Right atrium auricular region (tissue), 2 donors: Measurements from ENCODE around the gene MBTPS1. TPM values are rescaled to one million over a fixed set of nuclear protein-coding genes. Genes with fewer than 3 reads are reported as not detected.

Experiments used
- DNase-seq: peaks from one replicate; pipeline ENCODE4 v3.0.0-alpha.2; 2019; ENCODE audit warnings: low spot score
- H3K27ac ChIP-seq, 2 donors: fragments of 200-600 bp; sonication (generic); 1 replicate in 1 of 2; 2 replicates in 1 of 2; pipeline ENCODE4 v1.5.1; 2016 to 2019
- H3K27me3 ChIP-seq, 2 donors: fragments of 200-600 bp; sonication (generic); one replicate each; pipeline versions ENCODE4 v1.5.1 to v1.6.0; 2017 to 2019
- H3K36me3 ChIP-seq: fragments of 200-600 bp; sonication (generic); one replicate; pipeline ENCODE4 v1.5.1; 2016
- H3K4me1 ChIP-seq, 2 donors: fragments of 200-600 bp; sonication (generic); one replicate each; pipeline versions ENCODE4 v1.5.1 to v1.6.0; 2017 to 2019
- H3K4me3 ChIP-seq, 2 donors: fragments of 200-600 bp; sonication (generic); 1 replicate in 1 of 2; 2 replicates in 1 of 2; pipeline ENCODE4 v1.5.1; 2017 to 2019; ENCODE audit warnings: mild to moderate bottlenecking in 1 of 2, moderate library complexity in 1 of 2
- H3K9me3 ChIP-seq, 2 donors: fragments of 200-600 bp; sonication (generic); one replicate each; pipeline ENCODE4 v1.5.1; 2019
- CTCF ChIP-seq, 2 donors: fragments of 200-600 bp; sonication (generic); IDR thresholded peaks; one replicate each; pipeline ENCODE4 v1.5.1; 2019; ENCODE audit warnings: antibody characterized with exemption in 2 of 2
- total RNA-seq, 2 donors: library from RNA; depleted of rRNA; stranded (reverse); fragments of >200 nt; gene quantifications; one replicate each; pipeline ENCODE4 v1.1.0, GENCODE V29; 2016

Gene MBTPS1
- total RNA-seq, 2 donors from 2014 or later = 75.3 to 77.5 TPM

GRCh38 chr16:84104231-84104630 lies 12.5 kb downstream of the MBTPS1 start:
- Histone ChIP-seq H3K4me3 (no peak overlapping the region), H3K27me3 (no peaks in the 10 kb centered on the region), H3K9me3 (no peaks in the 10 kb centered on the region), H3K27ac (peak overlapping the region in 1 of 2 donors; percentile 11), H3K4me1 (peaks cover 0 to 31% of the 10 kb centered on the region in 2 donors), H3K36me3 (peaks cover 15% of the 10 kb centered on the region)
- TF ChIP-seq CTCF (IDR thresholded peaks at IDR 0.05) = no peak
- no peak for DNase-seq

DNA sequence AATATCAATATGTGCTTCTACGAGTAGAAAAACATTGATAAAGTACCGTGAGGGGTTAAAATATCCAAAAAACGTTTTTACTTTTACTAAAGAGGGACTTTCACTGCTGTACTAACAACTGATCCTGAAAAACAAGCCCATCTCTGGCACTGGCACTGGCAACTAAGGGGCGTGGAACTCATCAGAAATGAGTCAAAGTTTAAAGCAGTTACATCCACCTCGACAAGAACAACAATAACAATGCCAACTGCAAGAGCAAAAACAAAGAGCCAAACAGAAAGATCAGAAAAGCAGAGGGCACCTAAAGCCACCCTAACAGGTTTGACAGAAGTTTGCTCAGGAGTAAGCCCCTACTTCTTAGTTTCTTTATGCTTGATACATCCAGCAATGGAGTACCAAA lies 13.1 kb downstream of the MBTPS1 start:
- Histone ChIP-seq H3K4me3 (no peak overlapping the region), H3K36me3 (peaks cover 20% of the 10 kb centered on the region), H3K27me3 (no peaks in the 10 kb centered on the region), H3K27ac (no peak overlapping the region), H3K4me1 (peaks cover 0 to 31% of the 10 kb centered on the region in 2 donors), H3K9me3 (no peaks in the 10 kb centered on the region)
- DNase-seq = no peak
- no peak for TF ChIP-seq CTCF (IDR thresholded peaks at IDR 0.05)

- H3K4me1 ChIP-seq = peaks cover 0 to 6% of the 10 kb centered on the region in 2 donors
- no peak overlapping the region for H3K27ac ChIP-seq
Measured at GRCh38 chr16:84098939-84099338, 17.8 kb downstream of the MBTPS1 start.

GRCh38 chr16:84096447-84097005 lies 20.2 kb downstream of the MBTPS1 start:
- H3K27ac ChIP-seq = no peak overlapping the region
- peaks cover 70% of the 10 kb centered on the region for H3K36me3 ChIP-seq
- DNase-seq = no peak
- H3K4me3 ChIP-seq = no peak overlapping the region
- no peak for TF ChIP-seq CTCF (IDR thresholded peaks at IDR 0.05)
- H3K4me1 ChIP-seq = peaks cover 0 to 5% of the 10 kb centered on the region in 2 donors
- no peaks in the 10 kb centered on the region for H3K9me3 ChIP-seq
- H3K27me3 ChIP-seq = no peaks in the 10 kb centered on the region

More at GRCh38 chr16:84098939-84099338, 17.8 kb downstream of the MBTPS1 start:
- Histone ChIP-seq H3K27me3 (no peaks in the 10 kb centered on the region), H3K36me3 (peaks cover 48% of the 10 kb centered on the region), H3K4me3 (no peak overlapping the region), H3K9me3 (no peaks in the 10 kb centered on the region)
- no peak for DNase-seq
- TF ChIP-seq CTCF (IDR thresholded peaks at IDR 0.05) = no peak

- Histone ChIP-seq H3K9me3 (no peaks in the 10 kb centered on the region), H3K36me3 (peaks cover 71% of the 10 kb centered on the region), H3K27me3 (no peaks in the 10 kb centered on the region), H3K4me1 (peaks cover 0 to 5% of the 10 kb centered on the region in 2 donors), H3K4me3 (no peak overlapping the region), H3K27ac (peak overlapping the region in 1 of 2 donors; percentile 33)
- no peak for DNase-seq
- no peak for TF ChIP-seq CTCF (IDR thresholded peaks at IDR 0.05)
Measured at GRCh38 chr16:84095466-84095865, 21.3 kb downstream of the MBTPS1 start.

DNA sequence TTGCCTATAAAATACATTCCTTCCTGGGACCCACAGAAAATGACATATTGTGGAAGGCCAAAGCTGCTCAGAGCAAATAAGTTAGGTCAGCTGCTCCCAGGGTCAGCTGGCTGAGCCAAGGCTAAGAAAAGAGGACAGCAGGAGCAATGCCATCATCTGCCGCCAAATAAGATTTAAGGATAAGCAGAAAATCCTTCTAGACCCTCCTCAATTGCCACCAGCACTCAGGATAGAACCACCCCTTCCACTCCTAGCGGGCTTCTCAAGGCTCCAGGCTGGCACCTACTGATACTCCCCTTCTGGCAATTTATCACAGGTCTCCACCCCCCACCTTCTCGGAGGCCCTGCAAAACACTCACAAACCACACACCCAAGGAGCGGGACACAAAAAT lies 22.9 kb downstream of the MBTPS1 start:
- H3K4me1 ChIP-seq = peaks cover 0 to 5% of the 10 kb centered on the region in 2 donors
- TF ChIP-seq CTCF (IDR thresholded peaks at IDR 0.05) = no peak
- H3K27ac ChIP-seq = no peak overlapping the region
- H3K9me3 ChIP-seq = no peaks in the 10 kb centered on the region
- H3K4me3 ChIP-seq = no peak overlapping the region
- peaks cover 83% of the 10 kb centered on the region for H3K36me3 ChIP-seq
- no peaks in the 10 kb centered on the region for H3K27me3 ChIP-seq
- DNase-seq = no peak
